Upper lobe of left lung (tissue), 6 donors: ENCODE measurements around the gene CLPTM1L. TPM values are rescaled to one million over a fixed set of nuclear protein-coding genes. Genes with fewer than 3 reads are reported as not detected.
"Not testable (repeated sequence)": the region's sequence is repeated elsewhere in the genome, so short reads cannot be mapped to it uniquely, and the experiment has no call there.

ENCODE experiments used
- ATAC-seq, 2 donors: fragments of 200-7000 bp; cut with Tn5 transposase; one replicate each; pipeline ENCODE4 v1.9.1; 2022; ENCODE audit warnings: mild to moderate bottlenecking in 2 of 2, moderate library complexity in 2 of 2; ENCODE audit not compliant: low FRiP score in 2 of 2
- DNase-seq, 2 donors: peaks; one replicate each; pipeline ENCODE4 v3.0.0-alpha.2; 2019 to 2020
- H3K27ac ChIP-seq, 4 donors: fragments of 200-600 bp; sonication (generic); one replicate each; pipeline ENCODE4 v1.5.1; 2016 to 2019
- H3K27me3 ChIP-seq, 4 donors: fragments of 200-600 bp; sonication (generic); one replicate each; pipeline ENCODE4 v1.5.1; 2017 to 2019
- H3K36me3 ChIP-seq, 4 donors: fragments of 200-600 bp; sonication (generic); one replicate each; pipeline ENCODE4 v1.5.1; 2016 to 2019
- H3K4me1 ChIP-seq, 4 donors: fragments of 200-600 bp; sonication (generic); one replicate each; pipeline ENCODE4 v1.5.1; 2018 to 2019
- H3K4me3 ChIP-seq, 4 donors: fragments of 200-600 bp; sonication (generic); one replicate each; pipeline ENCODE4 v1.5.1; 2017 to 2019; ENCODE audit warnings: mild to moderate bottlenecking in 2 of 4, moderate library complexity in 1 of 4
- H3K9me3 ChIP-seq, 4 donors: fragments of 200-600 bp; sonication (generic); one replicate each; pipeline ENCODE4 v1.5.1; 2018 to 2019
- CTCF ChIP-seq, 6 experiments: fragments of 450-650 bp in 4 of 6; fragments of 200-600 bp in 2 of 6; sonication (generic) in 2 of 6; IDR thresholded peaks; one replicate each; pipeline ENCODE4 v1.5.1; 2016 to 2019; ENCODE audit warnings: antibody characterized with exemption in 6 of 6
- EP300 ChIP-seq, 4 donors: sonication (generic); formaldehyde crosslinking; IDR thresholded peaks; one replicate each; pipeline ENCODE4 v1.5.1; 2017; ENCODE audit warnings: antibody characterized with exemption in 4 of 4, control low read depth in 2 of 4
- POLR2A ChIP-seq, 4 donors: fragments of 450-650 bp; IDR thresholded peaks; one replicate each; pipeline ENCODE4 v1.5.1; 2016 to 2017; ENCODE audit warnings: antibody characterized with exemption in 4 of 4, mild to moderate bottlenecking in 2 of 4
- POLR2AphosphoS5 ChIP-seq, 2 donors: sonication (generic); formaldehyde crosslinking; IDR thresholded peaks; one replicate each; pipeline ENCODE4 v1.5.1; 2017; ENCODE audit warnings: antibody characterized with exemption in 2 of 2
- WGBS, 2 donors: methylation state at CpG; one replicate each; pipeline ENCODE4 v1.1.5; 2017 to 2018; 5-methylcytosine and 5-hydroxymethylcytosine counted together
- total RNA-seq, 6 donors: library from RNA; depleted of rRNA in 4 of 6; stranded (reverse); fragments of >200 nt in 4 of 6; gene quantifications; one replicate each; pipeline versions ENCODE4 v1.1.0 to v1.2.1, GENCODE V29; 2016 to 2021
- donor health status: DM: no; HTN: no; CAD: no; lungs with moderate emphysema.
- donor health status: DM: no; HTN: yes; CAD: no; lungs with severe emphysema.

Gene CLPTM1L
- total RNA-seq, 6 donors from 2014 or later, result 135 to 311 (median 204) TPM

- H3K4me3 ChIP-seq, result no peak overlapping the region
- H3K4me1 ChIP-seq, result peaks cover 23 to 38% (median 31%) of the 10 kb centered on the region in 4 donors
- no peaks in the 10 kb centered on the region for H3K9me3 ChIP-seq
- ATAC-seq, result no peak
- TF ChIP-seq POLR2AphosphoS5 (IDR thresholded peaks at IDR 0.05), result no peak
- TF ChIP-seq CTCF (IDR thresholded peaks at IDR 0.05), result no peak
- no peak for TF ChIP-seq EP300 (IDR thresholded peaks at IDR 0.05)
- TF ChIP-seq POLR2A (IDR thresholded peaks at IDR 0.05), result no peak
- H3K27ac ChIP-seq, result no peak overlapping the region
- H3K27me3 ChIP-seq, result no peaks in the 10 kb centered on the region
- 95 to 97% methylated on average over 15 of the region's 15 CpGs for WGBS, 2 donors
- DNase-seq, result no peak
- H3K36me3 ChIP-seq, result peaks cover 30 to 60% (median 56%) of the 10 kb centered on the region in 4 donors
These were observed 3.0 kb downstream of the CLPTM1L start for GRCh38 chr5:1341863-1342262.

GRCh38 chr5:1339818-1340210, 5.1 kb downstream of the CLPTM1L start:
- H3K27me3 ChIP-seq, DNase-seq, H3K4me3 ChIP-seq, ATAC-seq, H3K27ac ChIP-seq, H3K9me3 ChIP-seq: not testable (repeated sequence)
- WGBS, 2 donors, result 96% methylated on average over 11 of the region's 17 CpGs; no CpG with 5 or more reads in 1 of the 2 donors
- peaks cover 35 to 80% (median 76%) of the 10 kb centered on the region in 4 donors for H3K36me3 ChIP-seq
- H3K4me1 ChIP-seq, result peaks cover 14 to 26% (median 23%) of the 10 kb centered on the region in 4 donors

GRCh38 chr5:1339139-1339817, 5.6 kb downstream of the CLPTM1L start:
- H3K9me3 ChIP-seq, DNase-seq, H3K27ac ChIP-seq, ATAC-seq, H3K4me3 ChIP-seq, H3K27me3 ChIP-seq: not testable (repeated sequence)
- peaks cover 14 to 24% (median 21%) of the 10 kb centered on the region in 4 donors for H3K4me1 ChIP-seq
- H3K36me3 ChIP-seq, result peaks cover 35 to 86% (median 82%) of the 10 kb centered on the region in 4 donors
- WGBS, 2 donors, result 93 to 94% methylated on average over 19 to 26 of the region's 34 CpGs

- DNase-seq (no peak), ATAC-seq (no peak)
- Histone ChIP-seq H3K4me1 (peaks cover 9 to 18% (median 14%) of the 10 kb centered on the region in 4 donors), H3K9me3 (no peaks in the 10 kb centered on the region), H3K27ac (no peak overlapping the region), H3K27me3 (no peaks in the 10 kb centered on the region), H3K36me3 (peaks cover 41 to 93% (median 88%) of the 10 kb centered on the region in 4 donors), H3K4me3 (no peak overlapping the region)
- WGBS, 2 donors, result 96% methylated on average over 19 to 22 of the region's 22 CpGs
- TF ChIP-seq CTCF (IDR thresholded peaks at IDR 0.05) (no peak), POLR2AphosphoS5 (IDR thresholded peaks at IDR 0.05) (no peak), EP300 (IDR thresholded peaks at IDR 0.05) (no peak), POLR2A (IDR thresholded peaks at IDR 0.05) (no peak)
These were observed 6.3 kb downstream of the CLPTM1L start for GRCh38 chr5:1338506-1339070.

- DNase-seq (no peak), ATAC-seq (no peak)
- Histone ChIP-seq H3K4me1 (peaks cover 5 to 13% (median 10%) of the 10 kb centered on the region in 4 donors), H3K36me3 (peaks cover 44 to 97% (median 93%) of the 10 kb centered on the region in 4 donors), H3K27ac (no peak overlapping the region), H3K4me3 (no peak overlapping the region), H3K9me3 (no peaks in the 10 kb centered on the region), H3K27me3 (no peaks in the 10 kb centered on the region)
- no peak for TF ChIP-seq POLR2A (IDR thresholded peaks at IDR 0.05)
- no peak for TF ChIP-seq CTCF (IDR thresholded peaks at IDR 0.05)
- no peak for TF ChIP-seq EP300 (IDR thresholded peaks at IDR 0.05)
- TF ChIP-seq POLR2AphosphoS5 (IDR thresholded peaks at IDR 0.05), result no peak
- 95 to 97% methylated on average over 11 to 12 of the region's 12 CpGs for WGBS, 2 donors
These were observed 6.8 kb downstream of the CLPTM1L start for GRCh38 chr5:1338196-1338490.
